GM19455 (cell line): Measurements from ENCODE around the gene RSPH1.
"Not testable (repeated sequence)": the region's sequence is repeated elsewhere in the genome, so short reads cannot be mapped to it uniquely, and the experiment has no call there.

Experiments
- ATAC-seq: cut with Tn5 transposase; IDR thresholded peaks from one replicate; pipeline ENCODE4 v1.9.1; 2021; ENCODE audit not compliant: unreplicated experiment

RSPH1 gene

DNA sequence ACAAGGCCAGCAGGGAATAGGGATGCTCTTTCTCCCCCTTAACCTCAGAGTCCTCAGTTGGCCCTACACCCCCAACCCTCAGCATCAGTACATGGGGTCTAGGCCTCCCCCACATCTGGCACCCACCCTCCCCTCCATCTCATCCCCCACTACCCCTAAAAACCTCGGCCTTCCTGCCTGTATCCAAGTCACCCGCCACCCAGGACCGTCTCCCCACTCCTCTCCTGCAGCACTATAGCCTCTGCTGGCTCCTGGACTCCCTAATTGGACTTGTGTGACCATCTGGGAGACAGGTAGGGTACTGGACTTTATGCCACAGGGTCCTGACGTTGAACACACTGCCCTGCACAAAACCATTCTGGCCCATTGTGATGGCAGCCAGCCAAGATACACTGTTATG is 6.0 kb downstream of the RSPH1 start:
- ATAC-seq, result no peak

- no peak for ATAC-seq
Observed at GRCh38 chr21:42489006-42489563, 6.9 kb downstream of the RSPH1 start.

DNA sequence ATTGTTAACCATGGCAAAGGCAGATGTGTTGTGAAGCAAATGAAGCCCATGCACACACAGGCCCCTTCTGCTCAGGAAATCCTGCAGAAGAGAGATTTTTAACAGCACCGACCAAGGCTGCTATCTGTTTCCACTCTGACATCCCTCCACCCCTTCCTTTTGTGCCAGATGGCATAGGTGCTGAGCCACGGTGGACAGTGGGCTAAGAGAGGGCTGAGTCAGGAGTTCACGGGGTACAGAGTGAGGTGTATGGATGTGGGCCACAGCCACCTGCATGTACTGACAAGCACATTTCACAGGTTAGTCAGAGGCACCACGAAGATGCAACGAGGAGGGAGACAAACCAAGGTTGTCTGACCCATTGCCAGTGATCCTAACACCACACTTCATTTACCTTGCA is 9.5 kb downstream of the RSPH1 start:
- ATAC-seq, result no peak

DNA sequence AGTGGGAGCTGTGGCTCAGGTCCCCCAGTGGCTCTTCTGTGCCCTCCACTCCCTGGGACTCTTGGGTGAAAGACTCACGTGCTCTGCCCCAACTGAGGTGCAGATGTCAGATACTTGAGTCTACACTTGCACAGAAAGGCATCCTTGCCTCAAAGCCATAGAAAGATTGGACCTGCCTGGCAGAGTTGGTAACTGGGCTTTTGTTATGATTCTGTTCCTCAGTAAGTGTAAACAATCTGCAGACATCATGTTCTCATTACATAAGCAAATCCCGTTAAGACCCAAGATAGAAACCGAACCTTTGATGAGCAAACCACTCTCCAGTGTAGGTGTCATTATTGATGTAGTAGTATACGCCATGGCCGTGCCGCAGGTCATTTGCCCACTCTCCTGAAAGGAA is 10.0 kb downstream of the RSPH1 start:
- ATAC-seq, result no peak

- no peak for ATAC-seq
Observed at GRCh38 chr21:42484966-42485365, 11.1 kb downstream of the RSPH1 start.

GRCh38 chr21:42481169-42481568 is 14.9 kb downstream of the RSPH1 start:
- ATAC-seq, result no peak

GRCh38 chr21:42480736-42481135 is 15.3 kb downstream of the RSPH1 start:
- no peak for ATAC-seq

DNA sequence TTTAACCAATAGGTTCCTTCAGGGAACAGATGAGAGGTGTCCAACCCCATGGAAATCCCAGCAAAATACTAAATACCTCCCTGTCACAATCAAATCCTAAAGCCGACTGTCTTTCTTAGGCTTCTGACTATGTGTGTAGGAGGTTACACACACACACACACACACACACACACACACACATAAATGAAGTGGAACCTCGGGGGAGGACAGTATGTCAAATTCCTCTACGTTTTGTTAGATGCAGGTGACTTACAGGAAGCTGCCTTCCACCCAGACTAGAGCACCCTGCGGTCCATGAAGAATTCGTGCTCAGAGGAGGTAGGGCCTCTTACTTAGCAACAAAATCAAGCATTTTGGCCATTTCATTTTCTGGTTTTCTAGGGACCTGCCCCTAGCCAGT is 16.4 kb downstream of the RSPH1 start:
- no peak for ATAC-seq

DNA sequence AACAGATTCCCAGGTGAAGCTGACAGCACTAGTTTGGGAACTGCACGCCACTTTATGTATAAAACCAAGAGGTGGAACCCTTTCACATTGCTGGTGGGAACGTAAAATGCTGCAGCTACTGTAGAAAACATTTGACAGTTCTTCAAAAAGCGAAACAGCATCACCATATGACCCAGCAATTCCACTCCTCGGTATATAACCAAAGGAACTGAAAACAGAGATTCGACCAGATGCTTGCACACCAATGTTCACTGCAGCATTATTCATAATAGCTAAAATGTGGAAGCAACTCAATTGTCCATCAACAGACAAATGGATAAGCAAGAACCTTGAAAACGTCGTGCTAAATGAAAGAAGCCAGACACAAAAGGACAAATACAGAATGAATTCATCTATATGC is 17.5 kb downstream of the RSPH1 start:
- ATAC-seq, result no peak

DNA sequence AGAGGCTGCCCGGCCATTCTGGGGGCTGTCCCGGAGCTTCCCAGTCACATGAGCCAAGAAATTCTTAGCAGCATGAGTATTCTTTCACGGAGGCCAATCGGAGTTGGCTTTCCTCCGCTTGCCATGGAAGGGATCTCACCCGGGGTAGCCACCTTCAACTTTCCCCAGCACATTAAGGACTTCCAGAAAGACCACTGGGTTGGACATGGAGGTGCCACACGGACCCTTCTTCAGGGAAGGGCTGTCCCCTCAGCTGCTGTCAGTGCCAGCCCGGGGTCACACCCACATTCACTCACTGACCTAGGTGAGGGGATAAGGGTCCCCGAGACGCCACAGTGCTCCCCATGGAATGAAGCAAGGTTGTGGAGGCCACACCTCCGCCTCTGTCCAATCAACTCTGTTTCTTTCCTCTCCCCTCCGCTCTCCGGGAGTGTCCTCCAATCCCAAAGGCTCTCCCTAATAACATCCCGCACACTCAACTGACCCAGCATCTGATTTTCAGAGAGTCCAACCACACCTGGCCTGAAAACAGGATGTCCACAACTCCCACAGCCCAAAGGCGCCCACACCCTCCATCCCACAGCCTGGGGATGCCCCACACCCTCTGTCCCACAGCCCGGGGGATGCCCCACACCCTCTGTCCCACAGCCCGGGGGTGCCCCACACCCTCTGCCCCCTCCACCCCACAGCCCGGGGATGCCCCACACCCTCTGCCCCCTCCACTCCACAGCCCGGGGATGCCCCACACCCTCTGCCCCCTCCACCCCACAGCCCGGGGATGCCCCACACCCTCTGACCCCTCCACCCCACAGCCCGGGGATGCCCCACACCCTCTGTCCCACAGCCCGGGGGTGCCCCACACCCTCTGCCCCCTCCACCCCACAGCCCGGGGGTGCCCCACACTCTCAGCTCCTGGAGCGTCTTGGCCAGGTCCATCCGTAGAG is 19.4 kb downstream of the RSPH1 start:
- no peak for ATAC-seq

- ATAC-seq, result no peak
Observed at GRCh38 chr21:42475526-42476387, 20.3 kb downstream of the RSPH1 start.

DNA sequence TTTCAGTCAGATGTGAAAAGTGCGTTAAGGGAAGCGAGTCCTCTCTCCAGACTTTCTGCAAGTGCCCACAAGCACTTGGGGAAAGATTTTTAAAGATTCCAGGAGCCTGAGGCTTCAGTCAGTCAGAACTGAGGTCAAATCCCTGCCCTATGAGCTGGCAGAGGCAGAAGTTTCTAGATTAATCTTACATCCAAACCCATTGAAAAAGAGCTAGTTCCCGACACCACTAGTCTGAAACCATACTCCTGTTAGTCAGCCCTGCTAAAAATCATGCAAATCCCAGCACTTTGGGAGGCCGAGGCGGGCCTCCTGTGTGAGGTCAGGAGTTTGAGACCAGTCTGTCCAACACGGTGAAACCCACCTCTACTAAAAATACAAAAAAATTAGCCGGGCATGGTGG is 21.0 kb downstream of the RSPH1 start:
- ATAC-seq, result no peak

DNA sequence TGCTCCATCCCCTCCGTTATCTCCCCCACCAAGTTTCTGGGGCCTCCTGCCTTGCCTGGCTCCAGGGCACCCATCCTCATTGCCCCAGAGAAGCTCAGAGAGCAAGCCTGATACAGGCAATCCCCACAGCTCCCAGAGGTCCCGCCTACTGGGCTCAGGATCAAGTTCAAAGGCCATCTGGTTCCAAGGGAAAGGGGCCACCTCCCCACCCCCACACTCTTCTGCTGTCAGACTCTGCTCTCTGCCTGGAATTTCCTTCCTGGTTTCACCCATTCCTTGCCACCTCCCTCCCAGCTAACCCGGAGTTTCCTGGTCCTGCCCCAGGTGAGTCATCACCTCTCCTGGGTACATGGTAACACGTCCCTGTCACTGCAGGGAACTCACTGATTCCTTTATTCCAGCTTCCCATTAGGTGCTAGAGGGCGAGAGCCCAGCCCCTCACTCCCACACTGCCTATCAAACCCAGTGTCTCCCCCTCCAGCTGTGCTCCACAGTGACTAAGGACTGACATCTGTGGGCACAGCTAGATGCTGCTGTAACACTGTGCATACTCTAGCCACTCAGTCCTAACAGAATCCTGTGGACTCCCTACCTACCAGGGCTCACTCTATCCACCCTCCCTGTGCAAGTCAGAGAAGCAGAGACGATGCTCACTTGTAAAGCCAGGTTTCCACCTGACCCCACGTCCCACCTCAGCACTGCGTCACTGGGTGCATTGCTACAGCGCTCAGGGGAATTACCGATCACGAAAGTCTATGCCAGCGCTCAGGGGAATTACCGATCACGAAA is 21.8 kb downstream of the RSPH1 start:
- no peak for ATAC-seq

- no peak for ATAC-seq
Observed at GRCh38 chr21:42473498-42474042, 22.5 kb downstream of the RSPH1 start.

- no peak for ATAC-seq
Observed at GRCh38 chr21:42472521-42472920, 23.5 kb downstream of the RSPH1 start.

- ATAC-seq, result no peak
Observed at GRCh38 chr21:42471716-42472330, 24.2 kb downstream of the RSPH1 start.

GRCh38 chr21:42471206-42471605 is 24.8 kb downstream of the RSPH1 start:
- ATAC-seq, result no peak

DNA sequence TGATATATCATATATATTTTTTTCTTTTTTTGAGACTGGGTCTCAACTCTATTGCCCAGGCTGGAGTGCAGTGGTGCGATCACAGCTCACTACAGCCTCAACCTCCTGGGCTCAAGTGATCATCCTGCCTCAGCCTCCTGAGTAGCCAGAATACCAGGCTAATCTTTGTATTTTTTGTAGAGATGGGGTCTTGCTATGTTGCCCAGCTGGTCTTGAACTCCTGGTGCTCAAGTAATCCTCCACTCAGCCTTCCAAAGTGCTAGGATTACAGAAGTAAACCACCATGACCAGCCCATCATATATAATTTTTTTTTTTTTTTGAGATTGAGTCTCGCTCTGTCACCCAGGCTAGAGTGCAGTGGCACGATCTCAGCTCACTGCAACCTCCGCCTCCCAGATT is 26.3 kb downstream of the RSPH1 start:
- not testable (repeated sequence) for ATAC-seq

- no peak for ATAC-seq
Observed at GRCh38 chr21:42469272-42469671, 26.8 kb downstream of the RSPH1 start.

DNA sequence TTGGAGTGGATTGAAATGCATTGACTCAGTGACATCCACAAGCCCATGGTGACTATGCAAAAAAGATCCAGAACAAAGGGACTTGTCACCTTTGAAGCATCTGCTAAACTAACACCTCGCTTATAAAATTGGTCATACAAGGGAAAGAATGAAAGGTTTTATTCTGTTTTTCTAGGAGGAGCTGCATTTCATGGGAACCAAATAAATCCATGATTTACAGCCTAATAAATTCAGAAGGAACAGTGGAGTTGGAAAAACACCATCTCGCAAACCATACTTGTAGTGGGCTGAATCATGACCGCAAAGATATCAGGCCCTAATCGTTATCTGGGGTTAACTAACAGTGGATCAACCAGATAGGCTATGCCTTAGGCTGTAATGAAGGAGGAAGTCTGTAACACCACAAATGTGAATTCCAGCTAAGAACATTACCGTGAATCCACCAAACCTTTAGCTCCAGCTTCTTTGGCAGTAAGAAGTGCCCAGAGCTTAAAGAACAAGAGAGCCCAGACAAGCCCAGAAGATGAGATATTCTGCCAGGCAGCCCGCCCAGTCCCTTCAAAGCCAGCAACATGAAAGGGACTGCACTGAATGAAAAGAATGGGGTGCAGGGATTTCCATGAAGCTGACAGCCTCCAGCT is 27.4 kb downstream of the RSPH1 start:
- no peak for ATAC-seq
